ENCODE results near the gene PHF12.

GRCh38 chr17:28863953-28864352 lies 87.4 kb downstream of the PHF12 start:
- TF ChIP-seq CTCF (IDR thresholded peaks at IDR 0.05) (no peak), POLR2A (IDR thresholded peaks at IDR 0.05) (no peak)

Measured in Peyer's patch (tissue), 4 donors.